Coronary artery (tissue), 2 donors: ENCODE results near the gene CPA4.
A peak's percentile ranks its signal among the peaks of the same experiment; 100 is the strongest.

Experiments used
- DNase-seq: peaks from one replicate; pipeline ENCODE4 v3.0.0-alpha.2; 2017; ENCODE audit warnings: low spot score
- H3K27ac ChIP-seq, 2 donors: fragments of 200-600 bp; sonication (generic); one replicate each; pipeline ENCODE4 v1.5.1; 2016 to 2019
- H3K4me3 ChIP-seq: fragments of 200-600 bp; sonication (generic); 2 replicates; pipeline ENCODE4 v1.5.1; 2016; ENCODE audit warnings: mild to moderate bottlenecking, moderate library complexity
- TF ChIP-seq, protein P1 (sequence below): fragments of 200-600 bp; sonication (generic); IDR thresholded peaks from one replicate; pipeline ENCODE4 v1.5.1; 2019; ENCODE audit warnings: antibody characterized with exemption

The CPA4 gene

DNA sequence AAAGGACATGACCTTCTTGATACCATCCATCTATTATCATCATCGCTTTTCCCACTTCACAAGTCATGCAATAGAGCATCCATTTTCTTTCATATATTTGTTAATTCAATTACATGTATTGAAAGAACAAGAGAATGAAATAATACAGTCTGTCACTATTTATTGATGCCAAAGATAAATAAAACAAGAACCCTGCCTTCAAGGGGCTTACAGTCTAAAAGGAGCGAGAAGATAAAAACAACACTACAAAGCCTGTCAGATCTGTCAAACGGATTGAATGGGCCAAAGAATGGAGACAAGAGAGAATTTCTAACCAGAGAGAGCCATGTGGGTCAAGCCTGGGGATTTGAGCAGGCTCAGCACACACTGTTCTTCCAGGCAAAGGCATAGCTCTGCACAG lies 67.6 kb downstream of the CPA4 start:
- TF ChIP-seq, protein P1, sequence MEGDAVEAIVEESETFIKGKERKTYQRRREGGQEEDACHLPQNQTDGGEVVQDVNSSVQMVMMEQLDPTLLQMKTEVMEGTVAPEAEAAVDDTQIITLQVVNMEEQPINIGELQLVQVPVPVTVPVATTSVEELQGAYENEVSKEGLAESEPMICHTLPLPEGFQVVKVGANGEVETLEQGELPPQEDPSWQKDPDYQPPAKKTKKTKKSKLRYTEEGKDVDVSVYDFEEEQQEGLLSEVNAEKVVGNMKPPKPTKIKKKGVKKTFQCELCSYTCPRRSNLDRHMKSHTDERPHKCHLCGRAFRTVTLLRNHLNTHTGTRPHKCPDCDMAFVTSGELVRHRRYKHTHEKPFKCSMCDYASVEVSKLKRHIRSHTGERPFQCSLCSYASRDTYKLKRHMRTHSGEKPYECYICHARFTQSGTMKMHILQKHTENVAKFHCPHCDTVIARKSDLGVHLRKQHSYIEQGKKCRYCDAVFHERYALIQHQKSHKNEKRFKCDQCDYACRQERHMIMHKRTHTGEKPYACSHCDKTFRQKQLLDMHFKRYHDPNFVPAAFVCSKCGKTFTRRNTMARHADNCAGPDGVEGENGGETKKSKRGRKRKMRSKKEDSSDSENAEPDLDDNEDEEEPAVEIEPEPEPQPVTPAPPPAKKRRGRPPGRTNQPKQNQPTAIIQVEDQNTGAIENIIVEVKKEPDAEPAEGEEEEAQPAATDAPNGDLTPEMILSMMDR, result no peak
- DNase-seq, result no peak
- H3K4me3 ChIP-seq, result no peak overlapping the region
- no peak overlapping the region for H3K27ac ChIP-seq

DNA sequence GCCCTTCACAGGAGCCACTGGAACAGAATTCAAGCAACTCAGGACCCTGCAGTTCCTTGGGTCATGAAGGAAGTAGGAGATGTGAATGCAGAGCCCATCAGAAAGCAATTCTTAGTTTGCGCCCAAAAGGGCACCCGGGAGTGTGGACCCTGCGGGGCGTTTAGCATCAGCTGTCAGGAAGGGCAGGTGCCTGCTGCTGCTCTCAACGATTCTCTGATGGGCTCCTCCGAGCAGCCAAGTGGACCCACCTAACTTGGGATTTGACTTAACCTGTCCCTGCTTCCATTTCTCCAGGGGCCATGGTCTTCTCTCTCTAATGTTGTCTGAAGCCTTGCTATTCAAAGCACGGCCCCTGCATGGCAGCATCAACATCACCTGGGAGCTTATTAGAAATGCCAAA lies 68.7 kb downstream of the CPA4 start:
- no peak for DNase-seq

DNA sequence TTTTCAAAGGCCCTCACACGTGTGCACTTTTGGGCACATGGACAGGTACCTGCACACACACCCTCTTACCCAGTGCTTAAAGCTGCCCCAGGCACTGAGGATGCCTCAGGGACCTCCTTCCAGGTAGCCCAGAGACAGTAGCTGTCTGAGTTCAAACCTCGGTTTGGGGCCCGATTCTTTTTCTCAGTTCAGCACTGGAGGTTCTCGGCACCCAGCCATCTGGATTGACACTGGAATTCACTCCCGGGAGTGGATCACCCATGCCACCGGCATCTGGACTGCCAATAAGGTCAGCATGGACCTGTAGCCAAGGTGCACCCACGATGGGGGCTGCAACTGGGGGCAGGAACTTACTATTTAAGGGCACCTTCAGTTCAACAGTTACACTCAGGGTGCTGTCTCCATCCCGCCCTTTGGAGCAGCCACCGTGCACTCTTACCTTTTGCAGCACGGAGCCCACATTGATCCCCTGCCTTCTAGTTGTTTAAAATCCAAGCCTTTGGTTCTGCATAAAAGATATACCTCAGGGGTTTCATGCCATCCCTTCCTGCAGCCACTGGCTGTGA lies 69.4 kb downstream of the CPA4 start:
- no peak for DNase-seq
- TF ChIP-seq, protein P1, result no peak
- Histone ChIP-seq H3K27ac (no peak overlapping the region), H3K4me3 (no peak overlapping the region)

More for the DNA sequence above, 68.7 kb downstream of the CPA4 start:
- Histone ChIP-seq H3K4me3 (no peak overlapping the region), H3K27ac (no peak overlapping the region)
- TF ChIP-seq, protein P1, result no peak

DNA sequence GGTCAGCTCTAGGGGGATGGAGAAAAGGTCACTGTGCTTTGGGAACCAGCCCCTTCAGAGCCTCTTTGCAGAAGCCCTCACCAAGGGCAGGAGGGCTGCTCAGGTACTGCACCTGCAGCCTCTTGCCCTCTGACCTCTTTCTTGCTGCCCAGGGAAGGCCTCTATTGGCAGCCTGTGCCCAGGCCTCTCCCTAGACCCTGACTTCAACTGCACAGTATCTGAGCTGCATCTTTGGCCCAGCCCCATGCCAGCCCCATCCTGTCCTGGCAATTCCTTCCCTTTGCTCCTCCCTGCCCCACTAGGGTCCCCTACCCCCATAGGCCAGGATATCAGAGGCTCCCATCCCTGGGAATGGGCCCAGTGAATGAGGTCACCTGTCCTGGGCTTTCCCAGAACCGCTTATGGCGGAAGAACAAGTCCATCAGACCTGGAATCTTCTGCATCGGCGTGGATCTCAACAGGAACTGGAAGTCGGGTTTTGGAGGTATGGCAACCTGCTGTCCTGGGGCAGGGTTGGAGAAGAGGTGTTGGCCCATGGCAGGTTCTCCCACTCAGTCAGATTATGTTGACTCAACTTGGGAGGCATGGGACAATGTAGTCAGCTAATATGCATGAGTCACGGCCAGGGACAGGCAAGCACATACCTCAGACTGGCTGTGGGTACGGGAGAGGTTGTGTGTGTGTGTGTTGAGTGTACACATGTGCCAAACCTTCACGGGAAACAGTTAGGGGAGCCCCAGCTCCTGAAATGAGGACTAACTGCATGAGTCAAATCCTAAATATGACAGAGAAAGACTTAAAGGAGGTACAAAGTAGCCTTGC lies 70.3 kb downstream of the CPA4 start:
- peak overlapping the region in 1 of 2 donors; percentile 66 for H3K27ac ChIP-seq
- DNase-seq, result no peak
- no peak overlapping the region for H3K4me3 ChIP-seq

DNA sequence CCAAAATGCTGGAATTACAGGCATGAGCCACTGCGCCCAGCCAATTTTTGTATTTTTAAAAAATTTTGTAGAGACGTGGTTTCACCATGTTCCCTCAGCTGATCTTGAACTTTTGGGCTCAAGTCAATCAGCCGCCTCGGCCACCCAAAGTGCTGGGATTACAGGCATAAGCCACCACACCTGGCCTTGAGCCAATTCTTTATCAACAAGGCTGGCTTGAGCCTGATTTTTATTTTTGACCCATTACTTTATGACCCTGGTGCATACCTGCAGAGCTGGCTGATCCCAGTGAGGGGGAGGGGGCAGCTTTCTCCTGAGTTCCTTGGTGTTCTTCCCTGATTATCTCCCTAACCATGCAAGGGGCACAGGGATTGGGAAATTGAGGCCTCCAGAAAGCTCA lies 71.5 kb downstream of the CPA4 start:
- DNase-seq, result no peak
- H3K27ac ChIP-seq, result no peak overlapping the region
- TF ChIP-seq, protein P1, result no peak
- no peak overlapping the region for H3K4me3 ChIP-seq

More for the DNA sequence above, 70.3 kb downstream of the CPA4 start:
- TF ChIP-seq, protein P1, result no peak

DNA sequence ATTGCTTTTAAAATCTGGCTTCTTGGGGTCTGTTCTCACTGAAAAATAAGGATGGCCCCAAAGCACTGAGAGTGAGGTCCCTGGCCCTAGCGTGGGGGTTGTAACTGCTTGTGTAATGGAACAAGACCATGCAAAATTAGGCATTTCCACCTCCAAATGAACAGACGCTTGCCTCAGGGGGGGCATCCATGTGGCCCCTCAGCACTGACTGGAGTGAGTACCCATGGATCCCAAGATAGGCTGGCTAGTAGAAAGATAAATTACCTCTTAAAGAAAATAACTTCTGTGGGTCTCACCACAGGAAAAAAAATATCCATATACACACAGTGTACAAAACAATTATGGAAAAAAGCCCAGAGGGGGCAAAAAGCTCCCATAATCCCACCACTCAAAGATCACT lies 72.1 kb downstream of the CPA4 start:
- DNase-seq, result no peak
- Histone ChIP-seq H3K4me3 (no peak overlapping the region), H3K27ac (no peak overlapping the region)
- TF ChIP-seq, protein P1, result no peak
